PC-9 (cell line): ENCODE results near the gene METTL27. TPM values are rescaled to one million over a fixed set of nuclear protein-coding genes. Genes with fewer than 3 reads are reported as not detected.

Experiments used
- BruUV-seq: library from RNA; stranded (reverse); fragments of 400-500 nt; replicated peaks from 2 replicates; lab custom pipeline; 2021; lab: Mats Ljungman, UMichigan
- CTCF ChIA-PET: fragments of 300-600 bp; sonication (Branson Sonifier 250); formaldehyde crosslinking; loops from one replicate; lab custom pipeline; 2022; ENCODE audit warnings: antibody characterized with exemption; lab: Charles Lee
- POLR2A ChIA-PET: fragments of 300-600 bp; sonication (Branson Sonifier 250); formaldehyde crosslinking; loops from one replicate; lab custom pipeline; 2022; ENCODE audit warnings: antibody characterized with exemption; ENCODE audit not compliant: unreplicated experiment; lab: Charles Lee
- DNase-seq, 2 experiments: peaks; one replicate each; pipeline versions ENCODE4 v3.0.0 to v3.0.0-alpha.2; 2015 to 2022; ENCODE audit warnings: mixed read lengths in 1 of 2
- H2AFZ ChIP-seq: fragments of 200-600 bp; sonication (generic); 2 replicates; pipeline ENCODE4 v1.8.1; 2017; ENCODE audit warnings: antibody characterized with exemption
- H3F3A ChIP-seq: fragments of 200-600 bp; sonication (generic); 2 replicates; pipeline ENCODE4 v1.8.1; 2017; ENCODE audit warnings: antibody characterized with exemption, mild to moderate bottlenecking, low read depth; ENCODE audit not compliant: insufficient read depth
- H3K27ac ChIP-seq: fragments of 200-600 bp; sonication (generic); 2 replicates; pipeline ENCODE4 v1.6.1; 2016; ENCODE audit warnings: mixed run types
- H3K27me3 ChIP-seq: fragments of 200-600 bp; sonication (generic); 2 replicates; pipeline ENCODE4 v1.6.1; 2016; ENCODE audit warnings: low read depth, mixed run types; ENCODE audit not compliant: insufficient read depth
- H3K36me3 ChIP-seq: fragments of 200-600 bp; sonication (generic); 2 replicates; pipeline ENCODE4 v1.6.1; 2016; ENCODE audit warnings: low read depth, mixed run types
- H3K4me1 ChIP-seq: fragments of 200-600 bp; sonication (generic); replicated peaks from 2 replicates; pipeline ENCODE4 v1.6.1; 2016; ENCODE audit warnings: mixed run types; ENCODE audit not compliant: insufficient read depth
- H3K4me2 ChIP-seq: fragments of 200-600 bp; sonication (generic); 2 replicates; pipeline ENCODE4 v1.6.1; 2017; ENCODE audit warnings: mixed run types
- H3K4me3 ChIP-seq: fragments of 200-600 bp; sonication (generic); 2 replicates; pipeline ENCODE4 v1.6.1; 2016; ENCODE audit warnings: mixed run types
- H3K79me2 ChIP-seq: fragments of 200-600 bp; sonication (generic); 2 replicates; pipeline ENCODE4 v1.6.1; 2017; ENCODE audit warnings: low read depth, mixed run types
- H3K9me2 ChIP-seq: fragments of 200-600 bp; sonication (generic); 2 replicates; pipeline ENCODE4 v1.8.1; 2017; ENCODE audit warnings: mild to moderate bottlenecking; ENCODE audit not compliant: insufficient read depth
- H3K9me3 ChIP-seq: fragments of 200-600 bp; sonication (generic); 2 replicates; pipeline ENCODE4 v1.8.1; 2016; ENCODE audit warnings: low read depth; ENCODE audit not compliant: insufficient read depth
- H4K20me1 ChIP-seq: fragments of 200-600 bp; sonication (generic); 2 replicates; pipeline ENCODE4 v1.8.1; 2017; ENCODE audit not compliant: insufficient read depth
- EZH2 ChIP-seq: fragments of 200-600 bp; sonication (generic); IDR thresholded peaks from 2 replicates; pipeline ENCODE4 v1.8.0; 2017; ENCODE audit warnings: antibody characterized with exemption, low read depth
- intact Hi-C: fragments of 100-400 bp; cut with micrococcal nuclease; formaldehyde crosslinking; loops from one replicate; pipeline ENCODE4 v1.10.0; 2022; ENCODE audit not compliant: unreplicated experiment
- total RNA-seq: library from RNA; stranded (reverse); gene quantifications from 2 replicates; pipeline ENCODE4 v1.2.3, GENCODE V29; 2021
- TF ChIP-seq, protein P1 (sequence below): fragments of 200-600 bp; sonication (generic); conservative IDR thresholded peaks from 2 replicates; pipeline ENCODE4 v1.6.1; 2017; ENCODE audit warnings: mixed run types, antibody characterized with exemption, mild to moderate bottlenecking, moderate library complexity

METTL27 gene
- total RNA-seq, 1 experiment from 2014 or later, result 23.2 TPM

GRCh38 chr7:73869011-73869798 is 26.9 kb upstream of the METTL27 start:
- Histone ChIP-seq H3K79me2 (no peaks in the 10 kb centered on the region), H3K4me2 (no peak overlapping the region), H3K27me3 (no peaks in the 10 kb centered on the region), H3K36me3 (no peaks in the 10 kb centered on the region), H3K4me3 (no peak overlapping the region), H2AFZ (no peak overlapping the region), H3K9me3 (no peaks in the 10 kb centered on the region), H3K27ac (no peak overlapping the region), H3F3A (no peaks in the 10 kb centered on the region), H4K20me1 (no peaks in the 10 kb centered on the region), H3K4me1 (no peaks in the 10 kb centered on the region), H3K9me2 (no peaks in the 10 kb centered on the region)
- ChIA-PET POLR2A (interaction anchor here (0.7 kb wide), 1 partner anchor 149 kb away, joined by 19 read pairs; no protein-coding TSS in a partner anchor), CTCF (interaction anchor here (0.5 to 1.4 kb wide), 2 partner anchors 110 to 158 kb away, joined by 3 to 4 read pairs; no protein-coding TSS in a partner anchor)
- intact Hi-C loops, result loop anchor here (5.0 kb wide), 1 partner anchor 338 kb away; no protein-coding TSS in a partner anchor
- DNase-seq, result no peak
- no TSS peak for BruUV-seq
- no peak for TF ChIP-seq EZH2
- TF ChIP-seq, protein P1, sequence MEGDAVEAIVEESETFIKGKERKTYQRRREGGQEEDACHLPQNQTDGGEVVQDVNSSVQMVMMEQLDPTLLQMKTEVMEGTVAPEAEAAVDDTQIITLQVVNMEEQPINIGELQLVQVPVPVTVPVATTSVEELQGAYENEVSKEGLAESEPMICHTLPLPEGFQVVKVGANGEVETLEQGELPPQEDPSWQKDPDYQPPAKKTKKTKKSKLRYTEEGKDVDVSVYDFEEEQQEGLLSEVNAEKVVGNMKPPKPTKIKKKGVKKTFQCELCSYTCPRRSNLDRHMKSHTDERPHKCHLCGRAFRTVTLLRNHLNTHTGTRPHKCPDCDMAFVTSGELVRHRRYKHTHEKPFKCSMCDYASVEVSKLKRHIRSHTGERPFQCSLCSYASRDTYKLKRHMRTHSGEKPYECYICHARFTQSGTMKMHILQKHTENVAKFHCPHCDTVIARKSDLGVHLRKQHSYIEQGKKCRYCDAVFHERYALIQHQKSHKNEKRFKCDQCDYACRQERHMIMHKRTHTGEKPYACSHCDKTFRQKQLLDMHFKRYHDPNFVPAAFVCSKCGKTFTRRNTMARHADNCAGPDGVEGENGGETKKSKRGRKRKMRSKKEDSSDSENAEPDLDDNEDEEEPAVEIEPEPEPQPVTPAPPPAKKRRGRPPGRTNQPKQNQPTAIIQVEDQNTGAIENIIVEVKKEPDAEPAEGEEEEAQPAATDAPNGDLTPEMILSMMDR, result no peak

DNA sequence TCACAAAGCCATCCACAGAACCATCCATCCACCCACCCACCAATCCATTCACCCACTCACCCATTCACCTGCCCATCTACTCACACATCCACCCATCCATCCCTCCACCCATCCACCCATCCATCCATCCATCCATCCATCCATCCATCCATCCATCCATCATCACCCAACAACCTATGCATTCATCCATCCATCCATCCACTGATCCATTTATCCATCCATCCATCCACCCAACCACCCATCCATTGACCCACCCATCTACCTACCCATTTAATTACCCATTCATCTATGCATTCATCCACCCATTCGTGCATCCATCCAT is 24.1 kb upstream of the METTL27 start:
- DNase-seq, result no peak
- Histone ChIP-seq H3K79me2 (no peaks in the 10 kb centered on the region), H3K27ac (no peak overlapping the region), H3K9me3 (no peaks in the 10 kb centered on the region), H3K27me3 (no peaks in the 10 kb centered on the region), H4K20me1 (no peaks in the 10 kb centered on the region), H3K36me3 (no peaks in the 10 kb centered on the region), H3K9me2 (no peaks in the 10 kb centered on the region), H2AFZ (no peak overlapping the region), H3K4me2 (no peak overlapping the region), H3K4me1 (no peaks in the 10 kb centered on the region), H3K4me3 (no peak overlapping the region), H3F3A (no peaks in the 10 kb centered on the region)
- CTCF ChIA-PET, result no interaction called here
- intact Hi-C loops, result loop anchor here (1.0 to 5.0 kb wide), 5 partner anchors 113 to 535 kb away; no protein-coding TSS in a partner anchor
- POLR2A ChIA-PET, result no interaction called here
- no TSS peak for BruUV-seq
- no peak for TF ChIP-seq EZH2
- TF ChIP-seq, protein P1, result no peak

GRCh38 chr7:73865738-73866445 is 23.6 kb upstream of the METTL27 start:
- ChIA-PET CTCF (no interaction called here), POLR2A (no interaction called here)
- H3F3A ChIP-seq, result no peaks in the 10 kb centered on the region
- H3K27me3 ChIP-seq, result no peaks in the 10 kb centered on the region
- H3K36me3 ChIP-seq, result no peaks in the 10 kb centered on the region
- no peak for TF ChIP-seq EZH2
- TF ChIP-seq, protein P1, result peak; percentile 78
- no peak overlapping the region for H3K4me2 ChIP-seq
- DNase-seq, result peak in 1 of 2 experiments; percentile 57
- no peak overlapping the region for H3K27ac ChIP-seq
- H3K4me1 ChIP-seq, result no peaks in the 10 kb centered on the region
- H2AFZ ChIP-seq, result no peak overlapping the region
- intact Hi-C loops, result loop anchor here (1.0 to 5.0 kb wide), 5 partner anchors 113 to 535 kb away; no protein-coding TSS in a partner anchor
- no TSS peak for BruUV-seq
- H3K79me2 ChIP-seq, result no peaks in the 10 kb centered on the region
- H3K9me2 ChIP-seq, result no peaks in the 10 kb centered on the region
- H3K4me3 ChIP-seq, result no peak overlapping the region
- H3K9me3 ChIP-seq, result no peaks in the 10 kb centered on the region
- H4K20me1 ChIP-seq, result no peaks in the 10 kb centered on the region
